Endothelial cell of umbilical vein (primary cell): ENCODE measurements around the gene MYL3.

Experiments
- CTCF ChIP-seq, 2 donors: IDR thresholded peaks; 1 replicate in 1 of 2; 2 replicates in 1 of 2; pipeline ENCODE4 v1.5.1; 2011; ENCODE audit warnings: low read length in 2 of 2, mild to moderate bottlenecking in 2 of 2, moderate library complexity in 2 of 2, control low read depth in 1 of 2, inconsistent platforms in 1 of 2, low read depth in 1 of 2; ENCODE audit not compliant: insufficient read depth in 1 of 2; ENCODE audit errors: extremely low read depth in 1 of 2
- EZH2 ChIP-seq: IDR thresholded peaks from 2 replicates; pipeline ENCODE4 v1.6.1; 2012; ENCODE audit warnings: borderline replicate concordance, low read depth, mild to moderate bottlenecking, moderate library complexity, low read length, inconsistent platforms; ENCODE audit not compliant: severe bottlenecking
- JUN ChIP-seq: IDR thresholded peaks from 2 replicates; pipeline ENCODE4 v1.6.1; 2011; ENCODE audit warnings: borderline replicate concordance, low read depth; ENCODE audit not compliant: insufficient read length, insufficient read depth
- POLR2A ChIP-seq: IDR thresholded peaks from 2 replicates; pipeline ENCODE4 v1.6.1; 2012; ENCODE audit warnings: low read depth, mild to moderate bottlenecking, control low read depth, low read length
- POLR2AphosphoS5 ChIP-seq: IDR thresholded peaks from 2 replicates; pipeline ENCODE4 v1.6.1; 2012; ENCODE audit warnings: low read depth, mild to moderate bottlenecking, control low read depth, low read length, moderate library complexity; ENCODE audit not compliant: insufficient read depth
- TF ChIP-seq, protein P1 (sequence below): IDR thresholded peaks from 2 replicates; pipeline ENCODE4 v1.6.1; 2011; ENCODE audit not compliant: insufficient read depth, insufficient read length

DNA sequence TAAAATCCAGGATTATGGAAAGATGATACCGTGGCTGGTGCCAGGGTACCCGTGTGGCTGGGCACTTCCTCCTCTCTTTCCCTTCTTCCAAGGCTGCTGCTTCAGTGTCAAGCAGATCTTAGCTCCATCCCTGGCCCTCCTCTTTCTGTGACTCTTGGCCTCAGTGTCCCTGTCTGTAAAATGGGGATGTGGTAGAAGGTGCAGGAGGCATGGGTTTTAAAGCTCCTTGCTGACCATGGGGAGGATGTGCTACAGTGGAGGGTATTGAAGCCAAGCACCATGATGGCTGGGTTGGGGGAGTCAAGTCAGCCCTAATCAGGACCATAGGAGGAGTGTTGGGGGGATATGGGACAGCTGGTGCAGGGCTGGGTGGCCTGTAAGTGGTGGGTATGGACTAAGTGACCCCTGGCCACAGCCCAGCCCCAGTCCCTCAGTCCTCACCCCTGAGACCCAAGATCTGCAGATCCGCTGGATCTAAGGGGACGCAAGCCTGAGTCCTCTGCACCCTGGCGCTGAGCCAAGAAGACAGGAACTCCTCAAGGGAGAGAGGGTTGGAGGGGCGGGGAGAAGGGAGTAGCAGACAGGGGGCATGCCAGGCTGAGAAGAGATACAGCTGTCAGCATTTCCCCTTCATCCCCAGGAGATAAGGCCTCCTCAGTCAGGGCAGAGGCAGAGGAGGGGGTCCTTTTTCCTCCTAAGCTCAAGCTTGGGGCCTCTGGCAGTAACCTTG, 26.3 kb upstream of the MYL3 start:
- TF ChIP-seq POLR2A (no peak), POLR2AphosphoS5 (no peak), CTCF (IDR thresholded peaks at IDR 0.05; ENCODE audit: extremely low read depth in 1 of 2, insufficient read depth in 1 of 2, low read depth in 1 of 2, low read length in 2 of 2) (no peak), JUN (no peak), EZH2 (no peak)
- TF ChIP-seq, protein P1, sequence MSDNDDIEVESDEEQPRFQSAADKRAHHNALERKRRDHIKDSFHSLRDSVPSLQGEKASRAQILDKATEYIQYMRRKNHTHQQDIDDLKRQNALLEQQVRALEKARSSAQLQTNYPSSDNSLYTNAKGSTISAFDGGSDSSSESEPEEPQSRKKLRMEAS: no peak
